PC-3 (cell line): Measurements from ENCODE around the gene VTCN1. TPM values are rescaled to one million over a fixed set of nuclear protein-coding genes. Genes with fewer than 3 reads are reported as not detected.

Experiments
- ATAC-seq: fragments of 200-7000 bp; cut with Tn5 transposase; 2 replicates; pipeline ENCODE4 v1.9.1; 2020; ENCODE audit warnings: mild to moderate bottlenecking, moderate library complexity
- BruUV-seq: library from RNA; stranded (reverse); fragments of 400-500 nt; replicated peaks from 2 replicates; lab custom pipeline; 2021; lab: Mats Ljungman, UMichigan
- CTCF ChIA-PET: fragments of 300-600 bp; sonication (Branson Sonifier 250); formaldehyde crosslinking; loops from one replicate; lab custom pipeline; 2022; ENCODE audit warnings: antibody characterized with exemption; lab: Charles Lee
- POLR2A ChIA-PET: fragments of 300-600 bp; sonication (Branson Sonifier 250); formaldehyde crosslinking; loops from one replicate; lab custom pipeline; 2022; ENCODE audit warnings: antibody characterized with exemption; ENCODE audit not compliant: unreplicated experiment; lab: Charles Lee
- DNase-seq: peaks from one replicate; pipeline ENCODE4 v3.0.0-alpha.2; 2015
- H2AFZ ChIP-seq: fragments of 300-600 bp; sonication (generic); 2 replicates; pipeline ENCODE4 v1.6.0; 2016; ENCODE audit warnings: antibody characterized with exemption, low read length
- H3F3A ChIP-seq: fragments of 300-600 bp; sonication (generic); one replicate; pipeline ENCODE4 v1.6.0; 2017; ENCODE audit warnings: antibody characterized with exemption, low read length, control low read depth, mild to moderate bottlenecking; ENCODE audit not compliant: unreplicated experiment
- H3K27ac ChIP-seq: fragments of 300-600 bp; sonication (generic); 2 replicates; pipeline ENCODE4 v1.5.1; 2016; ENCODE audit warnings: mild to moderate bottlenecking, low read length
- H3K27me3 ChIP-seq: fragments of 300-600 bp; sonication (generic); 2 replicates; pipeline ENCODE4 v1.6.1; 2016; ENCODE audit warnings: low read length, mixed read lengths
- H3K36me3 ChIP-seq: fragments of 300-600 bp; sonication (generic); 2 replicates; pipeline ENCODE4 v1.6.1; 2016; ENCODE audit warnings: low read depth, mixed run types, low read length, mixed read lengths
- H3K4me1 ChIP-seq: fragments of 300-600 bp; sonication (generic); 2 replicates; pipeline ENCODE4 v1.5.1; 2016; ENCODE audit warnings: low read length; ENCODE audit not compliant: insufficient read depth
- H3K4me2 ChIP-seq: fragments of 300-600 bp; sonication (generic); 2 replicates; pipeline ENCODE4 v1.6.0; 2016; ENCODE audit warnings: low read length
- H3K4me3 ChIP-seq: fragments of 300-600 bp; sonication (generic); 2 replicates; pipeline ENCODE4 v1.5.1; 2016; ENCODE audit warnings: mild to moderate bottlenecking, low read length, mixed read lengths
- H3K79me2 ChIP-seq: fragments of 300-600 bp; sonication (generic); 2 replicates; pipeline ENCODE4 v1.6.1; 2017; ENCODE audit warnings: low read length, mixed read lengths
- H3K9ac ChIP-seq: fragments of 300-600 bp; sonication (generic); 2 replicates; pipeline ENCODE4 v1.6.0; 2016; ENCODE audit warnings: mild to moderate bottlenecking, low read length
- H3K9me2 ChIP-seq: fragments of 300-600 bp; sonication (generic); replicated peaks from 2 replicates; pipeline ENCODE4 v1.6.1; 2016; ENCODE audit warnings: mixed run types, low read length, mixed read lengths
- H3K9me3 ChIP-seq: fragments of 300-600 bp; sonication (generic); 2 replicates; pipeline ENCODE4 v1.6.1; 2016; ENCODE audit warnings: low read length, mixed read lengths
- H4K20me1 ChIP-seq: fragments of 300-600 bp; sonication (generic); 2 replicates; pipeline ENCODE4 v1.6.1; 2016; ENCODE audit warnings: low read length, mixed read lengths
- CTCF ChIP-seq: fragments of 300-600 bp; sonication (generic); conservative IDR thresholded peaks from 2 replicates; pipeline ENCODE4 v1.5.1; 2017; ENCODE audit warnings: antibody characterized with exemption, low read depth, mild to moderate bottlenecking, low read length
- EZH2 ChIP-seq: fragments of 300-600 bp; sonication (generic); IDR thresholded peaks from one replicate; pipeline ENCODE4 v1.6.1; 2017; ENCODE audit warnings: antibody characterized with exemption, mild to moderate bottlenecking, low read length; ENCODE audit not compliant: unreplicated experiment
- EZH2phosphoT487 ChIP-seq: fragments of 300-600 bp; sonication (generic); IDR thresholded peaks from 2 replicates; pipeline ENCODE4 v1.6.1; 2018; ENCODE audit warnings: mild to moderate bottlenecking, antibody characterized with exemption, low read length, borderline replicate concordance
- intact Hi-C: fragments of 100-400 bp; cut with micrococcal nuclease; formaldehyde crosslinking; loops from 2 replicates; pipeline ENCODE4 v1.9.0; 2023
- total RNA-seq: library from RNA; depleted of rRNA; stranded (reverse); fragments of >200 nt; gene quantifications from 2 replicates; pipeline ENCODE4 v1.2.3, GENCODE V29; 2014

VTCN1 gene
- total RNA-seq, 1 experiment from 2014 or later: not detected

DNA sequence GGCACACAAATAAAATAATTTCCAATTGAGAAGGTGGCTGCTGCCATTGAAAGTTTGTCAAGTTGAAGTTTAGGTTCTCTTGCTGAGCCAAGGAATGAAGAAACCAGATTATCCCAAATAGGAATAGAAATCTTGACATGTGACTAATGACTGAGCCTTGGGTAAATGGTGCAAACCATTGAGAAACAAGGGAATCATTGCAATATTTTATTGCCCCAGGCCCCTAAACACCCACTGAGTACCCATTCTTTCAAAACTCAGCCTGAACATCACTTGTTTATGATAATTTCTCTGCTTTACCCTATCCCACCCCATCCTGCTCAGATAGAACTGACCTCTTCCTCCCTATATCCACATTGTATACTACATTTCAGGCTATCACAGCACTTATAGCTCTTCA lies 46.6 kb upstream of the VTCN1 start:
- no peak for TF ChIP-seq CTCF
- TF ChIP-seq EZH2: no peak
- no peak for TF ChIP-seq EZH2phosphoT487
- no peaks in the 10 kb centered on the region for H3K4me1 ChIP-seq
- no peaks in the 10 kb centered on the region for H3F3A ChIP-seq
- H3K36me3 ChIP-seq: no peaks in the 10 kb centered on the region
- H3K4me2 ChIP-seq: no peak overlapping the region
- ChIA-PET POLR2A (no interaction called here), CTCF (no interaction called here)
- H3K9ac ChIP-seq: no peak overlapping the region
- no peaks in the 10 kb centered on the region for H3K79me2 ChIP-seq
- DNase-seq: no peak
- BruUV-seq: no TSS peak
- H3K27ac ChIP-seq: no peak overlapping the region
- H2AFZ ChIP-seq: no peak overlapping the region
- H3K27me3 ChIP-seq: no peaks in the 10 kb centered on the region
- ATAC-seq: no peak
- no peaks in the 10 kb centered on the region for H4K20me1 ChIP-seq
- no peaks in the 10 kb centered on the region for H3K9me2 ChIP-seq
- intact Hi-C loops: no loop called here
- no peak overlapping the region for H3K4me3 ChIP-seq
- no peaks in the 10 kb centered on the region for H3K9me3 ChIP-seq

DNA sequence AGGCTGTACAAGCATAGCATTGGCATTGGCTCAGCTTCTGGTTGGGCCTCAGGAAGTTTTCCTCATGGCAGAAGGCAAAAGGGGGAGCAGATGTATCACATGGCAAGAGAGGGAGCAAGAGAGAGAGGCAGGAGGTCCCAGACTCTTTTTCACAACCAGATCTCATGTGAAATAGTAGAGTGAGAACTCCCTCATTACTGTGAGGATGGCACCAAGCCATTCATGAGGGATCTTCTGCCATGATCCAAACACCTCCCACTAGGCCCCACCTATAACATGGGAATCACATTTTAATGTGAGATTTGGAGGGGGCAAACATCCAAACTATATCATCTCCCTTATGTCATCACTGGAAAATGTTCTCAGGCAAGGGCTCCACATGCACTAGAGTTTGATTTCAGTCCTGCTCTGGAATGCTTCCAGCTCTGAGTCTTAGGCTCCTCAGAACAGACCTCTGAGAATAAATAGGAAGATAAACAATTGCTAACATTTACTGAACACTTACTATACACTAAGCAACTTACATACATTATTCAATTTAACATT lies 39.4 kb upstream of the VTCN1 start:
- CTCF ChIA-PET: no interaction called here
- intact Hi-C loops: no loop called here
- Histone ChIP-seq H3K9ac (no peak overlapping the region), H2AFZ (no peak overlapping the region), H3F3A (no peaks in the 10 kb centered on the region), H4K20me1 (no peaks in the 10 kb centered on the region), H3K4me1 (no peaks in the 10 kb centered on the region), H3K4me3 (no peak overlapping the region), H3K9me3 (no peaks in the 10 kb centered on the region), H3K9me2 (no peaks in the 10 kb centered on the region), H3K27ac (no peak overlapping the region), H3K79me2 (no peaks in the 10 kb centered on the region), H3K4me2 (no peak overlapping the region), H3K27me3 (0 out of 2 replicates have a peak, but pooled peaks cover 5% of the 10 kb centered on the region), H3K36me3 (no peaks in the 10 kb centered on the region)
- BruUV-seq: no TSS peak
- ATAC-seq: no peak
- TF ChIP-seq CTCF (no peak), EZH2 (no peak), EZH2phosphoT487 (no peak)
- DNase-seq: no peak
- POLR2A ChIA-PET: no interaction called here

GRCh38 chr1:117244971-117245370 lies 34.2 kb upstream of the VTCN1 start:
- Histone ChIP-seq H3K4me3 (no peak overlapping the region), H3F3A (no peaks in the 10 kb centered on the region), H3K9ac (no peak overlapping the region), H3K79me2 (no peaks in the 10 kb centered on the region), H3K27me3 (peaks cover 18% of the 10 kb centered on the region; the same call in 1 of the 2 replicates), H3K4me1 (no peaks in the 10 kb centered on the region), H3K4me2 (no peak overlapping the region), H3K9me2 (no peaks in the 10 kb centered on the region), H4K20me1 (no peaks in the 10 kb centered on the region), H3K36me3 (no peaks in the 10 kb centered on the region), H3K27ac (no peak overlapping the region), H2AFZ (no peak overlapping the region), H3K9me3 (no peaks in the 10 kb centered on the region)
- ChIA-PET CTCF (interaction anchor here (0.7 kb wide), 1 partner anchor 39 kb away, joined by 4 read pairs; no protein-coding TSS in a partner anchor), POLR2A (no interaction called here)
- no peak for TF ChIP-seq CTCF
- no peak for TF ChIP-seq EZH2
- no peak for TF ChIP-seq EZH2phosphoT487
- ATAC-seq (no peak), DNase-seq (no peak)
- BruUV-seq: no TSS peak
- intact Hi-C loops: no loop called here
